ENCODE results near the gene NOM1. TPM values are rescaled to one million over a fixed set of nuclear protein-coding genes. Genes with fewer than 3 reads are reported as not detected.

The NOM1 gene
- total RNA-seq, 2 donors from 2014 or later, result 18.4 to 40.6 TPM

DNA sequence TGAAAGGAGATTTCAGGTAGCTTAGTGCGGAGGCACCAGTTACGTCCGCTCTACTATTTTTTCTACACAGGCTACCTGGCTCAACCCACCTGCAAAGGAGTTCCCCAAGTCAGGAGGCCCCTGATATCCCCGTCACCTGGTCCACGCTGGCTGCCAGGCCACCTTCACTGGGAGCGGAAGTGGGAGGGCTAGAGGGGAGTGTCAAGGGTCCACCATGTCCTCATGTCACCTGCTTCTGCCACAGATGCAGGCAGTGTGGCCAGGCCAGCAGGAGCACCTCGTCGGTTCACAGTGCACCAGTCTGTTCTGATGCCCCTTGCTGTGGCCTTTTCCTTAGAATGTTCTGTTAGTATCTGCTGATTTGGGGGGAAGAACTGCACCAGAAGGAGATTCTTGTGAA is 16.9 kb downstream of the NOM1 start:
- Histone ChIP-seq H3K4me1 (ENCODE audit: control insufficient read depth in 1 of 2, low read depth in 2 of 2) (no peaks in the 10 kb centered on the region), H3K4me3 (no peak overlapping the region), H3K36me3 (peaks cover 54% of the 10 kb centered on the region), H3K9me3 (no peaks in the 10 kb centered on the region), H3K27me3 (replicated peaks; ENCODE audit: insufficient read depth) (no peaks in the 10 kb centered on the region), H3K27ac (no peak overlapping the region)
- ATAC-seq (ENCODE audit: insufficient number of reproducible peaks, low FRiP score, low read depth), result no peak
- TF ChIP-seq, protein P1, sequence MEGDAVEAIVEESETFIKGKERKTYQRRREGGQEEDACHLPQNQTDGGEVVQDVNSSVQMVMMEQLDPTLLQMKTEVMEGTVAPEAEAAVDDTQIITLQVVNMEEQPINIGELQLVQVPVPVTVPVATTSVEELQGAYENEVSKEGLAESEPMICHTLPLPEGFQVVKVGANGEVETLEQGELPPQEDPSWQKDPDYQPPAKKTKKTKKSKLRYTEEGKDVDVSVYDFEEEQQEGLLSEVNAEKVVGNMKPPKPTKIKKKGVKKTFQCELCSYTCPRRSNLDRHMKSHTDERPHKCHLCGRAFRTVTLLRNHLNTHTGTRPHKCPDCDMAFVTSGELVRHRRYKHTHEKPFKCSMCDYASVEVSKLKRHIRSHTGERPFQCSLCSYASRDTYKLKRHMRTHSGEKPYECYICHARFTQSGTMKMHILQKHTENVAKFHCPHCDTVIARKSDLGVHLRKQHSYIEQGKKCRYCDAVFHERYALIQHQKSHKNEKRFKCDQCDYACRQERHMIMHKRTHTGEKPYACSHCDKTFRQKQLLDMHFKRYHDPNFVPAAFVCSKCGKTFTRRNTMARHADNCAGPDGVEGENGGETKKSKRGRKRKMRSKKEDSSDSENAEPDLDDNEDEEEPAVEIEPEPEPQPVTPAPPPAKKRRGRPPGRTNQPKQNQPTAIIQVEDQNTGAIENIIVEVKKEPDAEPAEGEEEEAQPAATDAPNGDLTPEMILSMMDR (IDR thresholded peaks at IDR 0.05), result no peak
- no peak for DNase-seq (ENCODE audit: low spot score)

DNA sequence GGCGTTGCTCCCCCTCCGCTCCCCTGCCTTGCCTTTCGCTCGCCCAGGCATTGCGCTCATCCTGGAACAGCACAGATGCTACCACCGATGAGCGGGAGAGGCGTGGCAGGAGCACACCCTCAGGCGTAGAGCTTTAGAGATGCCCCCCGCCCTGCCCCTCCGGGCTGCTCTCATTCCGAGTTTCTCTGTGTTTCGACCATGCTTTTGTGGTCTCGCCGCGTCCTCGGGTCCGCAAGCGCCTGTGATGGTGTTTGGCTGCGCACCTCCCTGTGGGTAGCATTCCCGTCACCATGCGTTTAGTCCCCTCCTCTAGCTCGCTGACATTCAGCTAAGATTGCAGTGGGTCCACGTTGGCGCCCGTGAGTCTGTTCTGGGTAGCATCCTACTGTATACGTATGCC is 18.7 kb downstream of the NOM1 start:
- Histone ChIP-seq H3K27me3 (replicated peaks; ENCODE audit: insufficient read depth) (no peaks in the 10 kb centered on the region), H3K27ac (no peak overlapping the region), H3K36me3 (peaks cover 38% of the 10 kb centered on the region), H3K4me1 (ENCODE audit: control insufficient read depth in 1 of 2, low read depth in 2 of 2) (no peaks in the 10 kb centered on the region), H3K9me3 (no peaks in the 10 kb centered on the region), H3K4me3 (no peak overlapping the region)
- TF ChIP-seq, protein P1 (IDR thresholded peaks at IDR 0.05), result no peak
- ATAC-seq (ENCODE audit: insufficient number of reproducible peaks, low FRiP score, low read depth) (no peak), DNase-seq (ENCODE audit: low spot score) (no peak)

DNA sequence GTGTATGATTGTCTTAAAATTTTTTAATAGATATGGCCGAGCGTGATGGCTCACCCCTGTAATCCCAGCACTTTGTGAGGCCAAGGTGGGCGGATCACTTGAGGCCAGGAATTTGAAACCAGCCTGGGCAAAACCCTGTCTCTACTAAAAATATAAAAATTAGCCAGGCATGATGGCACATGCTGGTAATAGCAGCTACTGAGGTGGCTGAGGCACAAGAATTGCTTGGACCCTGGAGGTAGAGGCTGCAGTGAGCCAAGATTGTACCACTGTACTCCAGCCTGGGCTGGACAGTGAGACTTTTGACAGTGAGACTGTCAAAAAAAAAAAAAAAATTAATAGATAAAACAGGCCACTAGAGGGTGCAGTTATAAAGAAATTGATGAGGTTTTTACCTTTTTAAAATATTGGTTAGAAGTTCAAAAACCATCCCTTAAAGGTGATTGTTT is 20.5 kb downstream of the NOM1 start:
- H3K9me3 ChIP-seq, result no peaks in the 10 kb centered on the region
- no peak overlapping the region for H3K27ac ChIP-seq
- H3K4me3 ChIP-seq, result no peak overlapping the region
- no peaks in the 10 kb centered on the region for H3K4me1 ChIP-seq (ENCODE audit: control insufficient read depth in 1 of 2, low read depth in 2 of 2)
- peaks cover 25% of the 10 kb centered on the region for H3K36me3 ChIP-seq
- DNase-seq (ENCODE audit: low spot score) (no peak), ATAC-seq (ENCODE audit: insufficient number of reproducible peaks, low FRiP score, low read depth) (no peak)
- no peaks in the 10 kb centered on the region for H3K27me3 ChIP-seq (replicated peaks; ENCODE audit: insufficient read depth)
- TF ChIP-seq, protein P1 (IDR thresholded peaks at IDR 0.05), result no peak

DNA sequence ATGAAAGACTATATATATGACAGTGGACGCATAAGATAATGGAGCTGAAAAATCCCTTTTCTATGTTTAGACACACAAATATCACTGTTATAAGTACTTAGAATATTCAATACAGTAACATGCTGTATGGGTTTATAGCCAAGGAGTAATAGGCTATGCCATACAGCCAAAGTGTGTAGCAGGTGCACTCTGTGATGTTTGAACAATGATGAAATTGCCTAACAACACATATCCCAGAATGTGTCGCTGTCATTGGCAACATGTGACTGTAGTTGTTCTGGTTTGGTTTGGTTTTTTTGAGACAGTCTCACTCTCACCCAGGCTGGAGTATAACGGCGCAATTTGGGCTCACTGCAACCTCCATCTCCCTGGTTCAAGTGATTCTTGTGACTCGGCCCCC is 26.1 kb downstream of the NOM1 start:
- Histone ChIP-seq H3K27me3 (replicated peaks; ENCODE audit: insufficient read depth) (no peaks in the 10 kb centered on the region), H3K27ac (no peak overlapping the region), H3K9me3 (peaks cover 3% of the 10 kb centered on the region), H3K4me1 (ENCODE audit: control insufficient read depth in 1 of 2, low read depth in 2 of 2) (no peaks in the 10 kb centered on the region), H3K4me3 (no peak overlapping the region), H3K36me3 (no peaks in the 10 kb centered on the region)
- TF ChIP-seq, protein P1 (IDR thresholded peaks at IDR 0.05), result no peak
- no peak for DNase-seq (ENCODE audit: low spot score)
- no peak for ATAC-seq (ENCODE audit: insufficient number of reproducible peaks, low FRiP score, low read depth)

DNA sequence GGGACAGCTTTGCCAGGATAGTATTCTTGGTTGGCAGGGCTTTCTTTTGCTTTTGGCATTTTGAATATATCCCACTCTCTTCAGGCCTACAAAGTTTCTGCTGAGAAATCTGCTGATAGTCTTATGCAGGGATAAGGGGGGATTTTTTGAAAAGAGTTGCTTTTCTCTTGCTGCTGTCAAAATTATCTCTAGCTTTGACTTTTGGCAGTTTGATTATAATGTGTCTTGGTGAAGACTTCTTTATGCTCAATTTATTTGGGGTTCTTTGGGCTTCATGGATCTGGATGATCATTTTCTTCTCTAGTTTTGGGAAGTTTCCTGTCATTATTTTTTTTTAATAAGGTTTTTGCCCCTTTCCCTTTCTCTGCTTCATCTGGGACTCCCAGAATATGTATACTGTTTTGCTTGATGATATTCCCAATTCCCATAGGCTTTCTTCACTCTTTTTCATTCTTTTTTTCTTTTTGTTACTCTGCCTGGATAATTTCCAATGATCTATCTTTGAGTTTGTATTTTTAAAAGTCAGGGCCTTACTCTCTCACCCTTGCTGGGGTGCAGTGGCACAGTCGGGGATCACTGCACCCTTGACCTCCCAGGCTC is 29.6 kb downstream of the NOM1 start:
- no peak overlapping the region for H3K27ac ChIP-seq
- H3K4me1 ChIP-seq (ENCODE audit: control insufficient read depth in 1 of 2, low read depth in 2 of 2), result no peaks in the 10 kb centered on the region
- ATAC-seq (ENCODE audit: insufficient number of reproducible peaks, low FRiP score, low read depth), result no peak
- TF ChIP-seq, protein P1 (IDR thresholded peaks at IDR 0.05), result no peak
- no peaks in the 10 kb centered on the region for H3K27me3 ChIP-seq (replicated peaks; ENCODE audit: insufficient read depth)
- H3K36me3 ChIP-seq, result no peaks in the 10 kb centered on the region
- no peak overlapping the region for H3K4me3 ChIP-seq
- H3K9me3 ChIP-seq, result peaks cover 3% of the 10 kb centered on the region
- DNase-seq (ENCODE audit: low spot score), result no peak

Data from thoracic aorta (tissue), 2 donors.